Panc1 (cell line): ENCODE measurements around the gene FANK1. TPM values are rescaled to one million over a fixed set of nuclear protein-coding genes. Genes with fewer than 3 reads are reported as not detected.

Experiments
- ATAC-seq: fragments of 200-7000 bp; cut with Tn5 transposase; 2 replicates; pipeline ENCODE4 v1.9.1; 2020; ENCODE audit warnings: mild to moderate bottlenecking, moderate library complexity
- BruUV-seq: library from RNA; stranded (reverse); fragments of 400-500 nt; replicated peaks from 2 replicates; lab custom pipeline; 2021; lab: Mats Ljungman, UMichigan
- CTCF ChIA-PET: fragments of 300-600 bp; sonication (Branson Sonifier 250); formaldehyde crosslinking; loops from one replicate; lab custom pipeline; 2022; ENCODE audit warnings: antibody characterized with exemption; lab: Charles Lee
- POLR2A ChIA-PET: fragments of 300-600 bp; sonication (Branson Sonifier 250); formaldehyde crosslinking; loops from one replicate; lab custom pipeline; 2022; ENCODE audit warnings: antibody characterized with exemption; lab: Charles Lee
- DNase-seq: peaks from one replicate; pipeline ENCODE4 v3.0.0-alpha.2; 2010; ENCODE audit warnings: low read depth, low spot score
- H3K27ac ChIP-seq: 2 replicates; pipeline ENCODE4 v1.5.1; 2011; ENCODE audit warnings: mild to moderate bottlenecking, low read length, inconsistent platforms
- H3K27me3 ChIP-seq: fragments of 200-500 bp; sonication (Bioruptor generic); 2 replicates; pipeline ENCODE4 v1.6.0; 2014; ENCODE audit warnings: low read length, inconsistent platforms; ENCODE audit not compliant: control insufficient read depth, insufficient read depth
- H3K36me3 ChIP-seq: fragments of 200-500 bp; sonication (Bioruptor generic); 2 replicates; pipeline ENCODE4 v1.5.1; 2014; ENCODE audit warnings: inconsistent platforms, mild to moderate bottlenecking, low read length, moderate library complexity; ENCODE audit not compliant: control insufficient read depth, insufficient read depth
- H3K4me1 ChIP-seq: 2 replicates; pipeline ENCODE4 v1.5.1; 2011; ENCODE audit warnings: inconsistent platforms, mild to moderate bottlenecking, low read length, moderate library complexity; ENCODE audit not compliant: control insufficient read depth, insufficient read depth
- H3K4me3 ChIP-seq, 2 experiments: 2 replicates each; pipeline ENCODE4 v1.5.1; 2011 to 2012; ENCODE audit warnings: low read depth in 2 of 2, low read length in 2 of 2, mild to moderate bottlenecking in 2 of 2, inconsistent platforms in 1 of 2, moderate library complexity in 1 of 2
- H3K9me3 ChIP-seq: fragments of 200-500 bp; sonication (Bioruptor generic); 2 replicates; pipeline ENCODE4 v1.5.1; 2014; ENCODE audit warnings: low read depth, mild to moderate bottlenecking, inconsistent platforms, low read length, moderate library complexity; ENCODE audit not compliant: control insufficient read depth, insufficient read depth
- POLR2AphosphoS5 ChIP-seq: IDR thresholded peaks from 2 replicates; pipeline ENCODE4 v1.6.1; 2012; ENCODE audit warnings: mild to moderate bottlenecking, low read depth, low read length, moderate library complexity
- SIN3A ChIP-seq: IDR thresholded peaks from 2 replicates; pipeline ENCODE4 v1.6.1; 2012; ENCODE audit warnings: low read depth, mild to moderate bottlenecking, low read length, moderate library complexity, borderline replicate concordance; ENCODE audit not compliant: insufficient read depth
- TCF7L2 ChIP-seq: IDR thresholded peaks from 2 replicates; pipeline ENCODE4 v1.6.1; 2011; ENCODE audit warnings: mild to moderate bottlenecking, low read depth, low read length, inconsistent platforms
- in situ Hi-C: cut with HindIII; loops from 2 replicates; pipeline ENCODE4 v1.10.0; 2016; ENCODE audit warnings: low sequenced_read_pairs, low pct_unique_long_range_greater_than_20kb
- intact Hi-C: fragments of 100-400 bp; cut with micrococcal nuclease; formaldehyde crosslinking; loops from one replicate; pipeline ENCODE4 v1.10.0; 2022; ENCODE audit not compliant: unreplicated experiment
- total RNA-seq: library from RNA; stranded (reverse); gene quantifications from one replicate; pipeline ENCODE4 v1.2.1, GENCODE V29; 2021; ENCODE audit not compliant: unreplicated experiment
- TF ChIP-seq, protein P1 (sequence below), 2 experiments: IDR thresholded peaks; 2 replicates each; pipeline ENCODE4 v1.6.1; 2011 to 2012; ENCODE audit warnings: low read depth in 2 of 2, control low read depth in 1 of 2, low read length in 1 of 2, mild to moderate bottlenecking in 1 of 2, moderate library complexity in 1 of 2; ENCODE audit not compliant: insufficient read depth in 1 of 2
- TF ChIP-seq, protein P2 (sequence below): fragments of 450-650 bp; IDR thresholded peaks from 2 replicates; pipeline ENCODE4 v1.5.1; 2017; ENCODE audit warnings: mild to moderate bottlenecking

Gene FANK1
- total RNA-seq, 1 experiment from 2014 or later: 19.1 TPM

DNA sequence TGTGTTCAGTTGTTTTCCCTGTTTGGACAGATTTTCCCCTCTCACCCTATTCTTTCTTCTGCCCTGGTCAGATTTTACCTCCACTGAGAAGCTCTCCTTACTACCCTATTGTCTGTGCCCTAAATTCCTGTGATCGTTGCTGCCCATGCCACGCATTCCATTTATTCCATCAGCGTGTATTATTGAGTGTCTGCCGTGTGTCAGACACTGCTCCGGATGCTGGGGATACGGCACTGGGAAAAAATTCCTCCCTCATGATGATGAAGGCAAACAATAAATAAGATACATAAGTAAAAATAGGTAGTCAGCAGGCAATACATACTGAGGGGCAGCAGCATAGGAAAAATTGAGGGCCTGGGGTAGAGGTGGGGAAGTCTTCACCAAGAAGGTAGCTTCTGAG lies 86.8 kb downstream of the FANK1 start:
- Histone ChIP-seq H3K4me1 (no peaks in the 10 kb centered on the region), H3K27me3 (no peaks in the 10 kb centered on the region), H3K36me3 (no peaks in the 10 kb centered on the region), H3K9me3 (no peaks in the 10 kb centered on the region), H3K27ac (peak overlapping the region; percentile 56), H3K4me3 (no peak overlapping the region)
- no TSS peak for BruUV-seq
- ATAC-seq (no peak), DNase-seq (no peak)
- TF ChIP-seq SIN3A (no peak), POLR2AphosphoS5 (no peak), TCF7L2 (no peak)
- TF ChIP-seq, protein P1, sequence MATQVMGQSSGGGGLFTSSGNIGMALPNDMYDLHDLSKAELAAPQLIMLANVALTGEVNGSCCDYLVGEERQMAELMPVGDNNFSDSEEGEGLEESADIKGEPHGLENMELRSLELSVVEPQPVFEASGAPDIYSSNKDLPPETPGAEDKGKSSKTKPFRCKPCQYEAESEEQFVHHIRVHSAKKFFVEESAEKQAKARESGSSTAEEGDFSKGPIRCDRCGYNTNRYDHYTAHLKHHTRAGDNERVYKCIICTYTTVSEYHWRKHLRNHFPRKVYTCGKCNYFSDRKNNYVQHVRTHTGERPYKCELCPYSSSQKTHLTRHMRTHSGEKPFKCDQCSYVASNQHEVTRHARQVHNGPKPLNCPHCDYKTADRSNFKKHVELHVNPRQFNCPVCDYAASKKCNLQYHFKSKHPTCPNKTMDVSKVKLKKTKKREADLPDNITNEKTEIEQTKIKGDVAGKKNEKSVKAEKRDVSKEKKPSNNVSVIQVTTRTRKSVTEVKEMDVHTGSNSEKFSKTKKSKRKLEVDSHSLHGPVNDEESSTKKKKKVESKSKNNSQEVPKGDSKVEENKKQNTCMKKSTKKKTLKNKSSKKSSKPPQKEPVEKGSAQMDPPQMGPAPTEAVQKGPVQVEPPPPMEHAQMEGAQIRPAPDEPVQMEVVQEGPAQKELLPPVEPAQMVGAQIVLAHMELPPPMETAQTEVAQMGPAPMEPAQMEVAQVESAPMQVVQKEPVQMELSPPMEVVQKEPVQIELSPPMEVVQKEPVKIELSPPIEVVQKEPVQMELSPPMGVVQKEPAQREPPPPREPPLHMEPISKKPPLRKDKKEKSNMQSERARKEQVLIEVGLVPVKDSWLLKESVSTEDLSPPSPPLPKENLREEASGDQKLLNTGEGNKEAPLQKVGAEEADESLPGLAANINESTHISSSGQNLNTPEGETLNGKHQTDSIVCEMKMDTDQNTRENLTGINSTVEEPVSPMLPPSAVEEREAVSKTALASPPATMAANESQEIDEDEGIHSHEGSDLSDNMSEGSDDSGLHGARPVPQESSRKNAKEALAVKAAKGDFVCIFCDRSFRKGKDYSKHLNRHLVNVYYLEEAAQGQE (IDR thresholded peaks at IDR 0.05; ENCODE audit: insufficient read depth in 1 of 2, low read depth in 2 of 2, low read length in 1 of 2): no peak
- TF ChIP-seq, protein P2, sequence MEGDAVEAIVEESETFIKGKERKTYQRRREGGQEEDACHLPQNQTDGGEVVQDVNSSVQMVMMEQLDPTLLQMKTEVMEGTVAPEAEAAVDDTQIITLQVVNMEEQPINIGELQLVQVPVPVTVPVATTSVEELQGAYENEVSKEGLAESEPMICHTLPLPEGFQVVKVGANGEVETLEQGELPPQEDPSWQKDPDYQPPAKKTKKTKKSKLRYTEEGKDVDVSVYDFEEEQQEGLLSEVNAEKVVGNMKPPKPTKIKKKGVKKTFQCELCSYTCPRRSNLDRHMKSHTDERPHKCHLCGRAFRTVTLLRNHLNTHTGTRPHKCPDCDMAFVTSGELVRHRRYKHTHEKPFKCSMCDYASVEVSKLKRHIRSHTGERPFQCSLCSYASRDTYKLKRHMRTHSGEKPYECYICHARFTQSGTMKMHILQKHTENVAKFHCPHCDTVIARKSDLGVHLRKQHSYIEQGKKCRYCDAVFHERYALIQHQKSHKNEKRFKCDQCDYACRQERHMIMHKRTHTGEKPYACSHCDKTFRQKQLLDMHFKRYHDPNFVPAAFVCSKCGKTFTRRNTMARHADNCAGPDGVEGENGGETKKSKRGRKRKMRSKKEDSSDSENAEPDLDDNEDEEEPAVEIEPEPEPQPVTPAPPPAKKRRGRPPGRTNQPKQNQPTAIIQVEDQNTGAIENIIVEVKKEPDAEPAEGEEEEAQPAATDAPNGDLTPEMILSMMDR: no peak
- ChIA-PET POLR2A (interaction anchor here (0.6 kb wide), 1 partner anchor 22 kb away, joined by 3 read pairs; no protein-coding TSS in a partner anchor), CTCF (interaction anchor here (0.6 kb wide), 1 partner anchor 616 kb away, joined by 9 read pairs; no protein-coding TSS in a partner anchor)
- in situ Hi-C loops (no loop called here), intact Hi-C loops (loop anchor here (2.0 to 10.0 kb wide), 2 partner anchors 402 to 766 kb away; partner anchors contain the start of gene ADAM12)

DNA sequence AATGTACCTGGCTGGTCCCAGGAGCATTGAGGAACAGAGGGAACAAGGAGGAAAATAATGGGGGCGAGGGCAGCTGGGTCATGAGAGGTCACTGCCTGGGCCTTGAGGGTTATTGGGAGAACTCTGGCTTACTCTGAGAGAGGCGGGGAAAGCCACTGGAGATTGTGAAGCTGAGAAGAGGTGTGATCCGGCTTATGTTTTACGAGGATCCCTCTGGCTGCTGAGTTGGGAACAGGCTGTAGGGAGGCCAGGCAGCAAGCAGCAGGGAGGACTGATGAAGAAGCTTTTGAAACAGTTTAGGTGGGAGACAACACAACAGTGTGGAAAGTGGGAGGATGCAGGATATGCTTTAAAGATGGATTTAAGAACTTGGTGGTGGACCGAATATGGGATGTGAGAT lies 87.3 kb downstream of the FANK1 start:
- no peak overlapping the region for H3K4me3 ChIP-seq
- in situ Hi-C loops (no loop called here), intact Hi-C loops (loop anchor here (2.0 to 10.0 kb wide), 3 partner anchors 401 to 765 kb away; partner anchors contain the start of gene ADAM12)
- H3K36me3 ChIP-seq: no peaks in the 10 kb centered on the region
- ChIA-PET CTCF (no interaction called here), POLR2A (no interaction called here)
- peak overlapping the region; percentile 56; the same call in 1 of the 2 replicates for H3K27ac ChIP-seq
- TF ChIP-seq TCF7L2: no peak
- TF ChIP-seq, protein P2: no peak
- TF ChIP-seq POLR2AphosphoS5: no peak
- TF ChIP-seq SIN3A: no peak
- TF ChIP-seq, protein P1 (IDR thresholded peaks at IDR 0.05; ENCODE audit: insufficient read depth in 1 of 2, low read depth in 2 of 2, low read length in 1 of 2): no peak
- H3K9me3 ChIP-seq: no peaks in the 10 kb centered on the region
- no TSS peak for BruUV-seq
- ATAC-seq (no peak), DNase-seq (no peak)
- no peaks in the 10 kb centered on the region for H3K27me3 ChIP-seq
- no peaks in the 10 kb centered on the region for H3K4me1 ChIP-seq
